ENCODE data around the gene HLF. TPM values are rescaled to one million over a fixed set of nuclear protein-coding genes. Genes with fewer than 3 reads are reported as not detected.

The HLF gene
- total and polyA plus RNA-seq, 2 donors, result 7.7 to 31.4 TPM

DNA sequence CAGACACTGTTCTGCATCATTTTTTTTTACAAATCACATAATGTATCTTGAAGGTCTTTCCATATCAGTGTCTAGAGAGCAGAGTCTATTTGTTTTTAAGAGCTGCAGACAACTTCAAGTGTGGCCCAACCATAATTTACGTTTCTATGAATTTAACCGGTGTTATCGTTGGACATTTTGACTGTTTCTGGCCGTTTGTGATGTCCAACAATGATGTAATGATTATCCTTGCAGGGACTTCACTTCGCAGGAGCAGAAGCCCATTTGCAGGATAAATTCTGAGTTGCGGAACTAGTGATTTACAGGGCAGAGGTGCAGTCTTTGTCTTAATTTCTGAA is 26.9 kb upstream of the HLF start:
- WGBS, result 11% methylated on average over 6 of the region's 6 CpGs
- Histone ChIP-seq H3K36me3 (ENCODE audit: insufficient read depth) (no peaks in the 10 kb centered on the region), H3K4me1 (ENCODE audit: insufficient read depth) (no peaks in the 10 kb centered on the region), H3K4me3 (ENCODE audit: low read depth, low read length) (peak overlapping the region; percentile 42), H3K27ac (ENCODE audit: low read depth) (no peak overlapping the region)
- DNase-seq (ENCODE audit: extremely low spot score), result peak; percentile 8

DNA sequence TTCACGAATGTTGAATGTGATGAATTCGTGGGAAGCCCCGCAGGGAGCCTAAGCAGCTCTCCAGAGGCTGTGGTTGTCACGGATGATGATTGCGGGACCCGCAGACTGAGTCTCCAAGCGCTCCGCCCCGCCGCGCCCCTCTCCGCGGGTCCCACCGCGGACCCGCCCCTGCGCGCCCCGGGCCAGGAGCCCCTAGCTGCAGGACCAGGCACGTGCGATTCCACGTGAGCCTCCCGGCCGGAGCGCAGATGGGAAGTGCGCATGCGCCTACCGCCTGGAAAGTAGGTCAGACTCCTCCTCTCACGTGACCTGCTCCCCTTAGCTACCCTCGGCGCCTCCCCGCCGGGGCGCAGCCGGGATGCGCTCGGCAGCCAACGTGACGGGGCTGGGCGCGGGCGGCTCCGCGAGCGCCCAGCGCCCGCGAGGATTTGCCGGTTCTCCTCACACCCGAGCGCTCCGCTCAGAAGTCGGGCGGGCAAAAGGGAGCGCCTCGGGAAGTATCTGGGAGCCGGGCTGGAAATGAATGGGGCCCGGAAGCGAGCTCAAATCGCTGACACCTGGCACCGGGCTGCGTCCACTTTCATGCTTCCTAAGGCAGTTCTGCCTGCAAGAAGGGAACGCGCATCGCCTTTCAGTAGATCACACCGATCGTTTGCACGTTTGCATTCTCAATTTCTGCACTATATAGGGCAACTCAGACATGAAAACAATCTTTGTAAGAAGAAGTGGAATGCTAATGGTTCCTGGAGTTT is 26.4 kb upstream of the HLF start:
- Histone ChIP-seq H3K27ac (ENCODE audit: low read depth) (no peak overlapping the region), H3K4me3 (ENCODE audit: low read depth, low read length) (peak overlapping the region; percentile 42), H3K4me1 (ENCODE audit: insufficient read depth) (no peaks in the 10 kb centered on the region), H3K36me3 (ENCODE audit: insufficient read depth) (no peaks in the 10 kb centered on the region)
- under 1% methylated on average over 68 of the region's 68 CpGs for WGBS
- DNase-seq (ENCODE audit: extremely low spot score), result peak; percentile 86

DNA sequence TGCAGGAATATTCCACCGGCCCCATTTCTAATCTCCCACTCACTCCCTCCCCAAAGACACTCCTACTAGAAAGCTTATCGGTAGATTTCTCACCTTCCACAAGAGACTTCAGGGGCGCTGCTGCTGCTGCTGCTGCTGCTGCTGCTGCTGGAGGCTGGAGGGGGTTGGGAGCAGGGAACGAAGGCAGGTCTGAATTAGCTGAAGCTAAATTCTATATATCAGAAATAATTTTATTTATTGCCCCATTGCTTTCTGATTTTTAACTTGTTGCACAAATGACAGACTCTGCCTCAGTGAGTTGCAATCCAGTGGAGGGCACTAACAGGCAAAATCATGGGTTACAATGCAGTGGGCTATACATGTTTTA is 25.8 kb upstream of the HLF start:
- WGBS, result 3% methylated on average over 4 of the region's 4 CpGs

DNA sequence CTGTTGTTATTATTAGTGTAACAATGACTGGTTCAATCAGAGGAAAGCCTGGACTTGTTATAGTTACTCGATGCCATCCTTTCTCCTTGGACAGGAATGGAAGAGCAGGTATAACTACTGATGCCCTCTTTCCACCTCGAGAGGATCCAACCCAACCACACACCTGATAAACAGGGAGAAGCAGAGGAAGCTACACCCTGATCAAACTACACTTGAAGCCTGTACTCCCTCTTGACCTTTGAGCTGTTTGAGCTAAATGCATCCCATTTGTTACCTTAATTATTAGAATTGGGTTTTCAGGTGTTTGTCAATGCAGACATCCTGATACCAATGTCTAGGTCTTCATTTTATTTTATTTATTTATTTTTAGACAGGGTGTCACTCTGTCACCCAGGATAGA is 23.7 kb upstream of the HLF start:
- WGBS, result 84% methylated on average over 2 of the region's 2 CpGs
- no peak overlapping the region for H3K27ac ChIP-seq (ENCODE audit: low read depth)

More for the DNA sequence above, 25.8 kb upstream of the HLF start:
- DNase-seq (ENCODE audit: extremely low spot score), result no peak
- Histone ChIP-seq H3K36me3 (ENCODE audit: insufficient read depth) (no peaks in the 10 kb centered on the region), H3K27ac (ENCODE audit: low read depth) (no peak overlapping the region), H3K4me1 (ENCODE audit: insufficient read depth) (no peaks in the 10 kb centered on the region), H3K4me3 (ENCODE audit: low read depth, low read length) (peak overlapping the region; percentile 42)

DNA sequence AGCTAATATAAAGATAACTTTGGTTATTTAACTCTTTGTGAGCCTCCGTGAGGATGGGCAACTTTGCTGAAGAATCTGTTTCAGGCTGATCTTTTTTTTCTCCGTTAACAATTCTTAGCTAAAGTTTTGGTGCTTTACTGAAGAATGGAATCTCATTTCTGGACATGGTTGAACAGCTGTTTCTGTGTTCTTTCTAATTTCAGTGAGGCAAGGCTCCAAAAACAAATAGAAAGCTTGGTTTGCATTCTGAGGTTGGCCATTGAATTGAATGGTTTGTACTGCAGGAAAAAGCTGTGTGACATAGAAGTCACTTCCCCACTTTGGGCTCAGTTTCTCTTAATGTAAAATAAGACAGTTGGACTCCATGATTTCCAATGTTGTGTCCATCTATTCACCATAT is 22.3 kb upstream of the HLF start:
- Histone ChIP-seq H3K27ac (ENCODE audit: low read depth) (no peak overlapping the region), H3K4me3 (ENCODE audit: low read depth, low read length) (no peak overlapping the region), H3K4me1 (ENCODE audit: insufficient read depth) (no peaks in the 10 kb centered on the region), H3K36me3 (ENCODE audit: insufficient read depth) (no peaks in the 10 kb centered on the region)
- WGBS, result 80% methylated on average over 2 of the region's 2 CpGs
- DNase-seq (ENCODE audit: extremely low spot score), result no peak

More for the DNA sequence above, 23.7 kb upstream of the HLF start:
- Histone ChIP-seq H3K36me3 (ENCODE audit: insufficient read depth) (no peaks in the 10 kb centered on the region), H3K4me3 (ENCODE audit: low read depth, low read length) (no peak overlapping the region), H3K4me1 (ENCODE audit: insufficient read depth) (no peaks in the 10 kb centered on the region)
- DNase-seq (ENCODE audit: extremely low spot score), result no peak

DNA sequence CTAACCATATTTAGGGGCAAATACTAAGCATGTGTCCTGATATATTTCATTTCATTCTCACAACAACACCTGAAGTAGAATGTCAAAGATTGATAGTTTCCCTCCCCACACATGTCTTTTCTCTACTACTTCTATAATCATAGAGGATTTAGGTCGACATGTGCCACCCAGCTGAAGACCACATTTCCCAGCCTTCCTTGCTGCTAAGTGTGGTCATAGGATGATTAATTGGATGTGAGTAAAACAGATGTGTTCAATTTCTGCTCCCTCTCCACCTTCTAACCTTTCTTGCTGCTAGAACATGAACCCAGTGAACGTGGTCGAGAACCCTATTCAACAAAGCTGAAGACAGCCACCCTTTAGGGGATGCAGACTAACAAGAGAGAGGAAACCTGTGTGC is 18.8 kb upstream of the HLF start:
- H3K27ac ChIP-seq (ENCODE audit: low read depth), result no peak overlapping the region
- H3K4me1 ChIP-seq (ENCODE audit: insufficient read depth), result no peaks in the 10 kb centered on the region
- H3K36me3 ChIP-seq (ENCODE audit: insufficient read depth), result no peaks in the 10 kb centered on the region
- DNase-seq (ENCODE audit: extremely low spot score), result no peak
- 58% methylated on average over 3 of the region's 3 CpGs for WGBS
- no peak overlapping the region for H3K4me3 ChIP-seq (ENCODE audit: low read depth, low read length)

DNA sequence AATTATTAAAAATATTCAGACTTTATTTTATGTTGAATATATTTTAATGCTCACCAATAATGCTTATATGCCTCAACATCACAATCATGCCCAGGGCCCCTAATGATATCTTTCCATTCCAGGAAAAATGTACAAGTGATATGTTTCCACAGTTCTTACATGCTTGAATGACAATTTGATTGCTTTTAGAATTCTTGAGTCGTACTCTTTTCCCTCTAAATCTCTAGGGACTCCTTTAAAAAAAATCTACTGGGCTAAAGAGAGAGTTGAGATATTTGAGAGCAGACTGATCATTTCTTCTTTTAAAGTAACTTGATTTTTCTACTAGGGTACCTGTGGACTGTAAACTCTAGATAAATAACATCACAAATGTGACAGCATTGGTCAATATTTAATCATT is 18.2 kb upstream of the HLF start:
- WGBS, result 52% methylated on average over 1 of the region's 1 CpG

DNA sequence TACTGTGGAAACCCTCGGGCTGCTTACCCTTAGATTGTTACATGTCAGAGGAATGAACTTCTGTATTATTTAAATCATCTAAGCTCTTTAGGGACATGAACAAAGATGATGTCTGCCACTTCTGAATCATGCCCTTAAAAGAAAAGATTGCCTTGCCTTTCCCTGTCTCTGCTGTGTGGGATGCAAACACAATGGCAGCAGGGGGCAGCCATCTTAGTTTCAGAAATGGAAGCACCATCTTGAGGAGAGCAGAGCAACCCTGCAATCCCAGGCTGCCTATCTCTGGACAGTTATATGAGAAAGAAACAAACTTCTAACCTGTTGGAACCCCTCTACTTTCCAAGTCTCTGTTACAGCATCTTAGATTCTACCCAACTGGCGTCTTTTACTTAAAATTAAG is 16.7 kb upstream of the HLF start:
- no peaks in the 10 kb centered on the region for H3K36me3 ChIP-seq (ENCODE audit: insufficient read depth)
- WGBS, result 78% methylated on average over 2 of the region's 2 CpGs
- H3K4me3 ChIP-seq (ENCODE audit: low read depth, low read length), result no peak overlapping the region
- no peak overlapping the region for H3K27ac ChIP-seq (ENCODE audit: low read depth)
- H3K4me1 ChIP-seq (ENCODE audit: insufficient read depth), result no peaks in the 10 kb centered on the region
- no peak for DNase-seq (ENCODE audit: extremely low spot score)

More for the DNA sequence above, 18.2 kb upstream of the HLF start:
- Histone ChIP-seq H3K4me3 (ENCODE audit: low read depth, low read length) (no peak overlapping the region), H3K36me3 (ENCODE audit: insufficient read depth) (no peaks in the 10 kb centered on the region), H3K27ac (ENCODE audit: low read depth) (no peak overlapping the region), H3K4me1 (ENCODE audit: insufficient read depth) (no peaks in the 10 kb centered on the region)
- DNase-seq (ENCODE audit: extremely low spot score), result no peak

DNA sequence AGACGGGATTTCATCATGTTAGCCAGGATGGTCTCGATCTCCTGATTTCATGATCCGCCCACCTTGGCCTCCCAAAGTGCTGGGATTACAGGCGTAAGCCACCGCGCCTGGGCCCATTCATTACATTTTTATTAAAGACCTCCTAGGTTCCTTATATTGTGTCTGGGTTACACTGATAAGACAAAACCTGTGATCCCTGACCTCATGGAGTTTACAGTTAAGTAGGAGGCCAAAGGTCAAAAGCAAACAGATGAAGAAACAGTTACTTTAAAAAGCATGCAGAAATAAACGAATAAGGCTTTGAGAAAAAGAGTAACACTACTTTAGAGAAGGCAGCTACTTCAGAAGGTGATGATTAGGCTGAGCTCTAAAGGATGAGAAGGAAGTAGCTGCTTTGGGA is 14.9 kb upstream of the HLF start:
- H3K36me3 ChIP-seq (ENCODE audit: insufficient read depth), result no peaks in the 10 kb centered on the region
- H3K4me3 ChIP-seq (ENCODE audit: low read depth, low read length), result no peak overlapping the region
- no peaks in the 10 kb centered on the region for H3K4me1 ChIP-seq (ENCODE audit: insufficient read depth)
- no peak for DNase-seq (ENCODE audit: extremely low spot score)
- WGBS, result 86% methylated on average over 7 of the region's 7 CpGs
- no peak overlapping the region for H3K27ac ChIP-seq (ENCODE audit: low read depth)

DNA sequence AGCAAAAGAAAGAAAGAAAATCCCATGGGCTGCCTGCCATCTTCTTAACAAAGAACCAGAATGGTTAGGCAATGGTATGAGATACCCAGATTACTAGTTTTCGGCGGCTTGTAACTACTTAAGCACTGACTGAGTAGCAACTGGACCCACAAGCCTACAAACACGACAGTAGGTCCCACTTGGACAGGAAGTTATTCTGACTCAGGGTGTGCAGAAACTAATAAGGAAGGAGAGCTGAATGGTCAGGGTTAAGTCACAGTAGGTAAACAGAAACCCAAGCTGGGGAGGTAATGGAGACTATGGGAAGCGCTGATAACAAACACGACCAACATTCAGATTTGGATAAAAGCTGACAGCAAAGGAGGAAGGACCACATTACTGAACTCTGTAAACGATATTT is 10.4 kb upstream of the HLF start:
- no peak overlapping the region for H3K27ac ChIP-seq (ENCODE audit: low read depth)
- WGBS, result 87% methylated on average over 6 of the region's 6 CpGs

DNA sequence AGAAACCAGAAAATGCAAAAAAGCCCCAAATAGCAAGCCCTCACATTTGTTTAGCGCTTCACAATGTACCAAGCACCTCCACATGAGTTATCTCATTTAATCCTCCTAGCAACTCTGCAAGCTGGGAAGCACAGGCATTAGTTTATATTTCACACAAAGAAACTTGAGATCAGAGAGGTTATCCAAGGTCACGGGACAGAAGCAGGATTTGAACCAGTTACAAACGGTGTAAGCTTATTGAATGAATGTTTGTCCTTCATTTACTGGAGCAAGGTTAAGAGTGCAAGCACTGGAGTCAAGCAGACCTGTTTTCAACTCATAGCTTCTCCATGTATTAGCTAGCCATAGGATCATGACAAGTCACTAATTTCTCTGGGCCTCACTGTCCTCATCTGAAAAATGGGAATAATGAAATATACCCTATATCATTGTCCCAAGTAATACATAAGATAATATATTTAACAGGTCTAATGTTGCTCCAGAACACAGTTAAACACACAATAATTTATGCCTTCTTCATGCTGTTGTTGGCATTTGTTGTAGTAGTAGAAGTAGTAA is 6.1 kb upstream of the HLF start:
- Histone ChIP-seq H3K4me3 (ENCODE audit: low read depth, low read length) (no peak overlapping the region), H3K4me1 (ENCODE audit: insufficient read depth) (no peaks in the 10 kb centered on the region), H3K27ac (ENCODE audit: low read depth) (no peak overlapping the region), H3K36me3 (ENCODE audit: insufficient read depth) (no peaks in the 10 kb centered on the region)
- DNase-seq (ENCODE audit: extremely low spot score), result no peak
- 80% methylated on average over 3 of the region's 3 CpGs for WGBS

More for the DNA sequence above, 10.4 kb upstream of the HLF start:
- no peak overlapping the region for H3K4me3 ChIP-seq (ENCODE audit: low read depth, low read length)
- no peaks in the 10 kb centered on the region for H3K36me3 ChIP-seq (ENCODE audit: insufficient read depth)
- H3K4me1 ChIP-seq (ENCODE audit: insufficient read depth), result no peaks in the 10 kb centered on the region
- no peak for DNase-seq (ENCODE audit: extremely low spot score)

DNA sequence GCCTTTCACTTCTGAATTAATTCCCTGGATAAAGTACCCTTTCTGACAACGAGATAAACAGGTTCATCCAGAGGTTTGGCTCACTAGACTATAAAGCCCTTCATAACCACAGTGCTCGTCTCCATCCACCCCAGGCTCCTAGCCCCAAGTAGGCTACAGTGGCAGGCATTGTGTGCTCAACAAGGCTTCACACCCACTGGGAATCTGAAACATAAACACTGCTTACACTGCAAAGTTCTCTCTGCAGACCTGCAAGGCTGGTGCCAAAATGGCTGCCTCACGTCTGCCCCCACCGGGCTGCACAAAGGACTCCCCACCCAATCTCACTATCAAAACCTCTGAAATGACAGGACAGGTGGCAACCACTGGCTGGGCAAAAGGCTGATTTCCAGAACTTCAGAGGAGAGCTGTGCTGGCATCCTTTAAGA is 5.1 kb upstream of the HLF start:
- DNase-seq (ENCODE audit: extremely low spot score), result no peak
- no peak overlapping the region for H3K4me3 ChIP-seq (ENCODE audit: low read depth, low read length)
- H3K36me3 ChIP-seq (ENCODE audit: insufficient read depth), result no peaks in the 10 kb centered on the region
- 53% methylated on average over 4 of the region's 4 CpGs for WGBS
- H3K27ac ChIP-seq (ENCODE audit: low read depth), result no peak overlapping the region
- no peaks in the 10 kb centered on the region for H3K4me1 ChIP-seq (ENCODE audit: insufficient read depth)

DNA sequence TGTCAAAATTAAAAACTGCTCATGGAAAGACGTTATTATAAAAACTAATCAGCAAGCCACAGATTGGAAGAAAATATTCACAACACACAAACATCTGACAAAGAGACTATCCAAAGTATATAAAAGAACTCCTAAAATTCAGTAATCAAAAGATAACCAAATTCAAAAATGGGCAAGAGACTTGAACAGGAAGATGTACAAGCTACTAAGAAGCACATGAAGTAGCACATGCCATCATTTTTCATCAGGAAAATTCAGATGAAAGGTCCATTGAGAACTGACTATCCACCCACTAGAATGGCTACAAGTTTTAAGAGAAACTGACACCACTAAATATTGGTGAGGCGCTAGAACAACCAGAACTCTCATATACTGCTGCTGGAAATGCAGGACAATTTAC is 3.4 kb upstream of the HLF start:
- H3K4me3 ChIP-seq (ENCODE audit: low read depth, low read length), result no peak overlapping the region
- WGBS, result 95% methylated on average over 2 of the region's 2 CpGs
- H3K4me1 ChIP-seq (ENCODE audit: insufficient read depth), result no peaks in the 10 kb centered on the region
- no peak overlapping the region for H3K27ac ChIP-seq (ENCODE audit: low read depth)
- no peak for DNase-seq (ENCODE audit: extremely low spot score)
- H3K36me3 ChIP-seq (ENCODE audit: insufficient read depth), result no peaks in the 10 kb centered on the region

DNA sequence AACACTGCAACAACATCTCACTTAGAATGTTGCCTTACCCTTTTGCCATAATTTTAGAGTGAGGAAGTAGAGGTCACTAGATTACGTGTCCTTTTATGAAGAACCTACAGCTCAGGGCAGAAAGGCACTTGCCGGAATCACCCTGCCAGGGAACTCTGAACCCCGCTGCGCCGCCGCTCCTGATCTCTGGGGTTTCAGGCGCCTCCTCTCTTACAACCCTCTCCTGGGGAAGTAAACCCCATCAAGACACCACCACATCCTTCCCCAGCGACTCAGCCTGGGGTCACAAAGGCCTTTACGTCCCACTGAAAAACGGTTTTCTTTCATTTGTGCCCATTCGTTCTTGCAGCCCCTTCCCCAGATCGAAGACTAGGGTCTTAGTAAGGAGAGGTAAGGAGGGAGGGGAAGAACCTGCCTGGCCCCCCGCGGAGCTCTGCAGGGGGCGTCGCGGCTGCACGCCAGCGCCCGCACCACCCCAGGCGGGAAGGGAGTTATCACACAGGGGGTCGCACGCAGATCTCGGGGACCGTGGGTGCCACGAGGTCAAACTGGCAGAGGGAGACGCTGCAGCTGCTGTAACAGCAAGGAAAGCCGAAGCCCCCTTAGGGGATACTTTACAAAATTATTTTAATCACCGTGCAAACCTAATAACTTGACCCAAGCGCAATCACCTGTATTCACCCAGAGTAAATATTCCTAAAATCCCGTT is 1.0 kb upstream of the HLF start:
- WGBS, result 17% methylated on average over 31 of the region's 31 CpGs
- no peaks in the 10 kb centered on the region for H3K4me1 ChIP-seq (ENCODE audit: insufficient read depth)
- H3K27ac ChIP-seq (ENCODE audit: low read depth), result no peak overlapping the region
- H3K4me3 ChIP-seq (ENCODE audit: low read depth, low read length), result peak overlapping the region; percentile 26
- no peak for DNase-seq (ENCODE audit: extremely low spot score)
- H3K36me3 ChIP-seq (ENCODE audit: insufficient read depth), result no peaks in the 10 kb centered on the region

Measured in urinary bladder (tissue), 4 donors.